Right atrium auricular region (tissue), 2 donors: Measurements from ENCODE around the gene RECQL5. TPM values are rescaled to one million over a fixed set of nuclear protein-coding genes. Genes with fewer than 3 reads are reported as not detected.
A peak's percentile ranks its signal among the peaks of the same experiment; 100 is the strongest.

Experiments used
- DNase-seq: peaks from one replicate; pipeline ENCODE4 v3.0.0-alpha.2; 2019; ENCODE audit warnings: low spot score
- H3K27ac ChIP-seq, 2 donors: fragments of 200-600 bp; sonication (generic); 1 replicate in 1 of 2; 2 replicates in 1 of 2; pipeline ENCODE4 v1.5.1; 2016 to 2019
- H3K27me3 ChIP-seq, 2 donors: fragments of 200-600 bp; sonication (generic); one replicate each; pipeline versions ENCODE4 v1.5.1 to v1.6.0; 2017 to 2019
- H3K36me3 ChIP-seq: fragments of 200-600 bp; sonication (generic); one replicate; pipeline ENCODE4 v1.5.1; 2016
- H3K4me1 ChIP-seq, 2 donors: fragments of 200-600 bp; sonication (generic); one replicate each; pipeline versions ENCODE4 v1.5.1 to v1.6.0; 2017 to 2019
- H3K4me3 ChIP-seq, 2 donors: fragments of 200-600 bp; sonication (generic); 1 replicate in 1 of 2; 2 replicates in 1 of 2; pipeline ENCODE4 v1.5.1; 2017 to 2019; ENCODE audit warnings: mild to moderate bottlenecking in 1 of 2, moderate library complexity in 1 of 2
- H3K9me3 ChIP-seq, 2 donors: fragments of 200-600 bp; sonication (generic); one replicate each; pipeline ENCODE4 v1.5.1; 2019
- CTCF ChIP-seq, 2 donors: fragments of 200-600 bp; sonication (generic); IDR thresholded peaks; one replicate each; pipeline ENCODE4 v1.5.1; 2019; ENCODE audit warnings: antibody characterized with exemption in 2 of 2
- total RNA-seq, 2 donors: library from RNA; depleted of rRNA; stranded (reverse); fragments of >200 nt; gene quantifications; one replicate each; pipeline ENCODE4 v1.1.0, GENCODE V29; 2016

RECQL5 gene
- total RNA-seq, 2 donors from 2014 or later: 6.2 to 7.1 TPM

DNA sequence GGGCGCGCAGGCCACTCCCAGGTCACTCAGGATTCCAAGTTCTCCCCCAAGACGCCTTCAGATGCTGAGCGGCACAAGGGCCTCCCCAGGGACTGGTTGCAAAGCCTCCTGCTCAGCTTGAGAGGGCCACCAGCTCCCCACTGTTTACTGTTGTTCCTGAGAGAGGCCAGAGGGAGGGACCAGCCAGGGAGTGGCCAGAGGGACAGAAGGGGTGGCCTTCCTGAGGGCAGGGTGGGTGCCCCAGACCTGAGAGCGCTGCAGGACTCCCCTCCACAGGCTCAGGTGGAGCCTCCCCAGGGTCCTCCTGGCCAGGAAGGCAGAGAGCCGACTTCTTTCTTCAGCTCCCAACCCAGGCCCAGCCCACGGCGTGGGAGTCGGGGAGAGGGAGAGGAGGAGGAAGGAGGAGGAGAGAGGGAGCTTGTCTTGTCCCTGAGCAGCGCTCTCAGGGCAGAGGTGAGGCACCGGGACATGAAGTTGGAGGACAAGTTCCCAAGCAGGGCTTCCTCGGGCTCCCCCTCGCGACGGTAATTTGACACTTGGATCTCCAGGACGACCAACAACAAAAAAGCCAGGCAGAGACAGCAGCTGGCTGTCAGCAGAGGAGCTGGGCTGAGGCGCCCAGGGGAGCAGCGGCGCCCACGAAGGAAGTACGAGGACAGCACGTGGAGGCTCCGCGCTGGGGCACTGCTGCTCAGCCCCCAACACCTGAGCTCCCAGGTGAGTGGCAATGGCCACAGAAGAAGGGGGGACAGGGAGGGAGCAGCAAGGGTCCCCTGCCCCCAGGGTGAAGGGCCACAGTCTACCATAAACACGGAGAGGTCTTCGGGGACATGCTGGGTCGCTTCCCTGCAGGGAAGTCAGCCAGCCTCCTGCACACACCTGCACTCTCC lies 33.2 kb downstream of the RECQL5 start:
- peak; percentile 28 to 66 for TF ChIP-seq CTCF (IDR thresholded peaks at IDR 0.05)
- peak; percentile 95 for DNase-seq
- no peaks in the 10 kb centered on the region for H3K36me3 ChIP-seq
- H3K27ac ChIP-seq: peak overlapping the region; percentile 88 to 94
- H3K27me3 ChIP-seq: no peaks in the 10 kb centered on the region
- no peaks in the 10 kb centered on the region for H3K9me3 ChIP-seq
- peak overlapping the region; percentile 27 to 31 for H3K4me3 ChIP-seq
- peaks cover 0 to 57% of the 10 kb centered on the region in 2 donors for H3K4me1 ChIP-seq

DNA sequence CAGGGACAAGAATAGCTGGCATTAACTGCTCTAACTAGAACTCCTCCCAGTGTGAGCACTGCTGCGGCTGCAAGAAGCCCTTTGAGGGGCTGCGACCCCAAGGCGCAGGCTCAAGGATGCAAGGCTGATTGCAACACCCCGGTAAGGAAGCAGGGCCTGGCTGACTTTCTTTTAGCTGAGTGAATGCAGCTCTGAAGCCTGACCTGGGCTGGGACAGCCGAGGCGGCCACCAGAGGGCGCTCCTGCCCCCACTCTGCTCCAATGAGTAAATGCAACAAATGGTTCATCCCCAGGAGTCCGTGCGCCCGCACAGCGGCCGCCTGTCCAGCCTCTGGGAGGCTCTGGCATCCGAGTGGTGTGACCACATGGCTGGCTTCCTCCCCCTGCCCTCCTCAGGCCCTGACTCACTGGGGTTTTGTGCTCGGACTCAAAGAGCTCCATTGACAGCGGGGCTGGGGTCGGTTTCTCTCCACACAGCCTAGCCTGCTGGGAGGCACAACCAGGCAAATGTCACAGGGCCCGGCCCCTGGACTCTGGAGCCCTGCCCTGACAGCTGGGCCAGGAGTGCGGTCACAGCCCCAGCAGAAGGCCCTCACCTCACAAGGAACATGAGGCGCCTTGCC lies 34.0 kb downstream of the RECQL5 start, which contains the start of gene SMIM5:
TSS of gene SMIM5 (plus strand) at position 572 of the 623 bp plus-strand sequence. CDS start 6,768 bp downstream, outside the sequence.
- H3K36me3 ChIP-seq: no peaks in the 10 kb centered on the region
- peak within 1 kb of the TSS; percentile 88 to 94 for H3K27ac ChIP-seq
- H3K4me3 ChIP-seq: peak within 1 kb of the TSS; percentile 27 to 31
- H3K27me3 ChIP-seq: no peaks in the 10 kb centered on the region
- H3K4me1 ChIP-seq: peaks cover 0 to 52% of the 10 kb centered on the region in 2 donors
- H3K9me3 ChIP-seq: no peaks in the 10 kb centered on the region
- peak; percentile 95 to 96 for TF ChIP-seq CTCF (IDR thresholded peaks at IDR 0.05)
- peak; percentile 90 for DNase-seq

DNA sequence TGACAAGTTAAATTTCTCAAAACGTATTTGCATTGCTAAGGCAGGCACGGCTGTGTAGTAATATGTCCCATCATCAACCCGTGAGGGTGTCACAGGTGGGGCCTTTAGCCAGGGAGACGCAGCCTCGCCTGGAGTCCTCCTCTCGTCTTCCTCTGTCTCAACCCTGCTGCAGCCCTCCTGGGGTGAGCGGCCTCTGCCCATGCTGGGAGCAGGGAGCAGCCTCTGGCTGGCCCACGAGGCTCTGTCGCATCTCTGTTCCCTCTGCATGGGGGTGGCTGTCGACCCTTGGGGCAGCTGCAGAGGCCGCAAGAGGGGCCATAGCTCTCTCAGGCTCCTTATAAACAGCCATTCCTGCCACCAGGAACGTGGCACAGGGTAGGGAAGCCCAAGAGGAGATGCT lies 34.5 kb downstream of the RECQL5 start:
- H3K27ac ChIP-seq: peak overlapping the region in 1 of 2 donors; percentile 88
- H3K36me3 ChIP-seq: peaks cover under 1% of the 10 kb centered on the region
- peaks cover 0 to 48% of the 10 kb centered on the region in 2 donors for H3K4me1 ChIP-seq
- no peak for DNase-seq
- TF ChIP-seq CTCF (IDR thresholded peaks at IDR 0.05): no peak
- H3K9me3 ChIP-seq: no peaks in the 10 kb centered on the region
- no peak overlapping the region for H3K4me3 ChIP-seq
- no peaks in the 10 kb centered on the region for H3K27me3 ChIP-seq

- Histone ChIP-seq H3K36me3 (peaks cover 10% of the 10 kb centered on the region), H3K4me3 (no peak overlapping the region), H3K9me3 (no peaks in the 10 kb centered on the region), H3K27ac (no peak overlapping the region), H3K4me1 (peaks cover 0 to 38% of the 10 kb centered on the region in 2 donors), H3K27me3 (no peaks in the 10 kb centered on the region)
- no peak for DNase-seq
- TF ChIP-seq CTCF (IDR thresholded peaks at IDR 0.05): no peak
Observed at GRCh38 chr17:75631353-75631752, 35.6 kb downstream of the RECQL5 start.

- no peak overlapping the region for H3K27ac ChIP-seq
- H3K36me3 ChIP-seq: peaks cover 16% of the 10 kb centered on the region
- H3K9me3 ChIP-seq: no peaks in the 10 kb centered on the region
- no peaks in the 10 kb centered on the region for H3K27me3 ChIP-seq
- DNase-seq: no peak
- no peak for TF ChIP-seq CTCF (IDR thresholded peaks at IDR 0.05)
- peaks cover 0 to 29% of the 10 kb centered on the region in 2 donors for H3K4me1 ChIP-seq
- H3K4me3 ChIP-seq: no peak overlapping the region
Observed at GRCh38 chr17:75630071-75630917, 36.7 kb downstream of the RECQL5 start.
